Measurements from ENCODE around the gene IFI27L2. TPM values are rescaled to one million over a fixed set of nuclear protein-coding genes. Genes with fewer than 3 reads are reported as not detected.

IFI27L2 gene
- total and polyA plus RNA-seq, 2 of the 8 experiments (the other 6 are each of a cell fraction or from before 2014, with no cell fraction given) = 14.0 to 69.6 TPM

GRCh38 chr14:94077823-94078222 lies 51.6 kb downstream of the IFI27L2 start:
- H3K23me2 ChIP-seq (ENCODE audit: low read depth, low read length) = peaks cover 5% of the 10 kb centered on the region
- WGBS, 2 experiments (ENCODE audit: extremely low coverage in 1 of 2, insufficient coverage in 1 of 2, insufficient read length in 1 of 2, insufficient replicate concordance in 2 of 2, low coverage in 1 of 2, low lambda C conversion rate in 2 of 2, missing lambda C conversion rate in 1 of 2) = 90% methylated on average over 5 of the region's 5 CpGs; no CpG with 5 or more reads in 1 of the 2 experiments
- H2BK20ac ChIP-seq (ENCODE audit: low read length) = no peak overlapping the region
- no peak overlapping the region for H4K8ac ChIP-seq (ENCODE audit: extremely low read depth, insufficient read depth, low read length)
- peaks cover 0 to 12% (median 0%) of the 10 kb centered on the region in 4 experiments; a peak in 1 of 7 replicates for H3K4me1 ChIP-seq (replicated peaks in 1 of 4; ENCODE audit: control insufficient read depth in 3 of 4, insufficient read depth in 4 of 4, low read length in 3 of 4)
- H3K9ac ChIP-seq (replicated peaks in 1 of 4; ENCODE audit: extremely low read depth in 1 of 4, low read depth in 3 of 4, low read length in 3 of 4) = no peak overlapping the region
- no peak overlapping the region for H3K4me3 ChIP-seq (ENCODE audit: extremely low read depth in 1 of 4, insufficient read depth in 2 of 4, low read depth in 3 of 4, low read length in 4 of 4)
- no peak overlapping the region for H4K5ac ChIP-seq (ENCODE audit: insufficient read length, low read depth, low read length)
- no peak overlapping the region for H2AK5ac ChIP-seq (ENCODE audit: low read depth, low read length)
- no peak overlapping the region for H3K27ac ChIP-seq (ENCODE audit: low read depth, low read length)
- H3K14ac ChIP-seq (ENCODE audit: insufficient read length) = no peak overlapping the region
- no peak overlapping the region; a peak in 1 of 4 replicates for H3K4me2 ChIP-seq (ENCODE audit: insufficient read depth in 1 of 2, low read depth in 2 of 2, low read length in 2 of 2)
- no peak overlapping the region for H4K91ac ChIP-seq (replicated peaks; ENCODE audit: insufficient read length, low read length)
- CTCF ChIA-PET (ENCODE audit: partially characterized antibody) = interaction anchor here (1.6 kb wide), 1 partner anchor 59 kb away, joined by 5 read pairs; no protein-coding TSS in a partner anchor
- no peak overlapping the region for H3K23ac ChIP-seq (ENCODE audit: insufficient read length)
- FAIRE-seq (no peak), DNase-seq (ENCODE audit: low read depth in 1 of 2, low spot score in 2 of 2) (no peak)
- no peak overlapping the region for H2AFZ ChIP-seq (ENCODE audit: low read length)
- no peak overlapping the region for H2BK12ac ChIP-seq (ENCODE audit: low read depth, low read length)
- no peak overlapping the region for H3K56ac ChIP-seq (replicated peaks; ENCODE audit: insufficient read length, low read depth, low read length)
- no peak overlapping the region for H2BK120ac ChIP-seq (replicated peaks; ENCODE audit: low read depth, low read length)
- no peak overlapping the region for H2BK5ac ChIP-seq (ENCODE audit: low read depth, low read length)
- no peak overlapping the region for H3K18ac ChIP-seq (ENCODE audit: extremely low read depth, low read length)
- H3K27me3 ChIP-seq (replicated peaks in 1 of 4; ENCODE audit: control insufficient read depth in 3 of 4, extremely low read depth in 1 of 4, insufficient read depth in 3 of 4, low read length in 3 of 4) = no peaks in the 10 kb centered on the region
- POLR2A ChIA-PET (ENCODE audit: partially characterized antibody) = no interaction called here
- H3K79me1 ChIP-seq (ENCODE audit: low read depth, low read length) = peaks cover 7% of the 10 kb centered on the region; the same call in 1 of the 2 replicates
- H3K79me2 ChIP-seq (ENCODE audit: control insufficient read depth in 1 of 2, insufficient read depth in 2 of 2, low read length in 2 of 2) = peaks cover 29 to 80% of the 10 kb centered on the region in 2 experiments
- H4K20me1 ChIP-seq (replicated peaks in 1 of 2; ENCODE audit: control insufficient read depth in 1 of 2, insufficient read depth in 2 of 2, low read length in 2 of 2) = peaks cover 10 to 14% of the 10 kb centered on the region in 2 experiments
- no peaks in the 10 kb centered on the region for H3K9me3 ChIP-seq (ENCODE audit: insufficient read depth in 2 of 2, low read depth in 1 of 2, low read length in 1 of 2)
- H2BK15ac ChIP-seq (ENCODE audit: low read length) = no peak overlapping the region
- peaks cover 7 to 37% (median 15%) of the 10 kb centered on the region in 4 experiments for H3K36me3 ChIP-seq (ENCODE audit: control insufficient read depth in 2 of 4, insufficient read depth in 4 of 4, low read length in 3 of 4)
- no peak overlapping the region for H3K4ac ChIP-seq (replicated peaks; ENCODE audit: insufficient read length, low read depth, low read length)
- TF ChIP-seq CHD1 (IDR thresholded peaks at IDR 0.05; ENCODE audit: low read depth, low read length) (no peak), YY1 (IDR thresholded peaks at IDR 0.05; ENCODE audit: low read depth, low read length) (no peak), SAP30 (IDR thresholded peaks at IDR 0.05; ENCODE audit: insufficient read depth, insufficient replicate concordance, low read length) (no peak), BCL11A (IDR thresholded peaks at IDR 0.05; ENCODE audit: low read depth in 2 of 2, low read length in 2 of 2) (no peak), SIN3A (conservative IDR thresholded peaks at IDR 0.05 in 1 of 2, IDR thresholded peaks at IDR 0.05 in 1 of 2; ENCODE audit: low read depth in 1 of 2, low read length in 2 of 2) (no peak)
